GM12878 (cell line): Measurements from ENCODE around the gene SLX4.

ENCODE experiments used
- CHD4 ChIP-seq: fragments of 200-600 bp; sonication (generic); IDR thresholded peaks from 2 replicates; pipeline ENCODE4 v1.6.1; 2016; ENCODE audit warnings: mild to moderate bottlenecking
- CTCF ChIP-seq, 3 experiments: IDR thresholded peaks in 2 of 3; conservative IDR thresholded peaks in 1 of 3; 2 replicates each; pipeline ENCODE4 v1.5.1; 2011; ENCODE audit warnings: low read depth in 3 of 3, low read length in 3 of 3, mild to moderate bottlenecking in 3 of 3, control low read depth in 2 of 3, moderate library complexity in 2 of 3, inconsistent platforms in 1 of 3, mixed read lengths in 1 of 3; ENCODE audit not compliant: control insufficient read depth in 2 of 3, insufficient read depth in 1 of 3; ENCODE audit errors: extremely low read depth in 1 of 3
- FOXM1 ChIP-seq: IDR thresholded peaks from 2 replicates; pipeline ENCODE4 v1.6.1; 2012; ENCODE audit warnings: low read depth, mild to moderate bottlenecking, inconsistent platforms, low read length, moderate library complexity
- NBN ChIP-seq: fragments of 450-650 bp; IDR thresholded peaks from 2 replicates; pipeline ENCODE4 v1.6.1; 2016
- POLR2A ChIP-seq: IDR thresholded peaks from 2 replicates; pipeline ENCODE4 v1.6.1; 2011; ENCODE audit warnings: low read depth, mild to moderate bottlenecking, low read length
- SMAD1 ChIP-seq: fragments of 450-650 bp; IDR thresholded peaks from 2 replicates; pipeline ENCODE4 v1.6.1; 2018; ENCODE audit warnings: mild to moderate bottlenecking, low read depth; ENCODE audit not compliant: partially characterized antibody
- ZZZ3 ChIP-seq: IDR thresholded peaks from 2 replicates; pipeline ENCODE4 v1.6.1; 2011; ENCODE audit warnings: low read depth; ENCODE audit not compliant: control insufficient read depth, insufficient read length

GRCh38 chr16:3564889-3565141, 46.6 kb downstream of the SLX4 start:
- TF ChIP-seq FOXM1 = no peak
- no peak for TF ChIP-seq SMAD1
- TF ChIP-seq CHD4 = no peak
- TF ChIP-seq CTCF (IDR thresholded peaks at IDR 0.05 in 2 of 3, conservative IDR thresholded peaks at IDR 0.05 in 1 of 3; ENCODE audit: control insufficient read depth in 2 of 3, extremely low read depth in 1 of 3, insufficient read depth in 1 of 3, low read depth in 3 of 3, low read length in 3 of 3) = no peak
- no peak for TF ChIP-seq NBN
- no peak for TF ChIP-seq POLR2A
- TF ChIP-seq ZZZ3 = no peak
